H1 (cell line): Measurements from ENCODE around the gene GGA2. TPM values are rescaled to one million over a fixed set of nuclear protein-coding genes. Genes with fewer than 3 reads are reported as not detected.

ENCODE experiments used
- ASH2L ChIP-seq: fragments of 200-600, 300-600 bp; sonication (generic); IDR thresholded peaks from one replicate; pipeline ENCODE4 v1.7.1; 2017; ENCODE audit warnings: low read length
- ATF2 ChIP-seq: IDR thresholded peaks from 2 replicates; pipeline ENCODE4 v1.6.1; 2012; ENCODE audit warnings: low read length, inconsistent platforms
- CHD2 ChIP-seq: IDR thresholded peaks from 2 replicates; pipeline ENCODE4 v1.6.1; 2012; ENCODE audit warnings: low read length, improper control_type of control experiment
- CREB1 ChIP-seq: IDR thresholded peaks from 2 replicates; pipeline ENCODE4 v1.6.1; 2012; ENCODE audit warnings: inconsistent platforms
- CTBP2 ChIP-seq: IDR thresholded peaks from 2 replicates; pipeline ENCODE4 v1.7.0; 2011; ENCODE audit warnings: borderline replicate concordance, mild to moderate bottlenecking, moderate library complexity, mixed read lengths, low read length; ENCODE audit not compliant: insufficient read depth, insufficient read length
- JUND ChIP-seq: IDR thresholded peaks from 2 replicates; pipeline ENCODE4 v1.6.1; 2011; ENCODE audit warnings: mild to moderate bottlenecking, improper control_type of control experiment, low read length
- KDM4A ChIP-seq: IDR thresholded peaks from one replicate; pipeline ENCODE4 v1.7.1; 2012; ENCODE audit warnings: low read depth, mild to moderate bottlenecking, moderate library complexity, low read length, inconsistent platforms; ENCODE audit not compliant: severe bottlenecking
- POLR2A ChIP-seq, 2 experiments: IDR thresholded peaks; 1 replicate in 1 of 2; 2 replicates in 1 of 2; pipeline ENCODE4 v1.6.1; 2011; ENCODE audit warnings: low read depth in 2 of 2, low read length in 2 of 2, mild to moderate bottlenecking in 2 of 2; ENCODE audit errors: control extremely low read depth in 1 of 2
- POLR2AphosphoS5 ChIP-seq: IDR thresholded peaks from 2 replicates; pipeline ENCODE4 v1.6.1; 2011; ENCODE audit warnings: low read depth, low read length
- RBBP5 ChIP-seq: IDR thresholded peaks from 2 replicates; pipeline ENCODE4 v1.7.1; 2012; ENCODE audit warnings: low read depth, mild to moderate bottlenecking, inconsistent platforms, low read length, moderate library complexity, borderline replicate concordance
- SAP30 ChIP-seq: fragments of 300-600 bp; sonication (generic); IDR thresholded peaks from 2 replicates; pipeline ENCODE4 v1.7.1; 2012; ENCODE audit warnings: low read length, moderate library complexity, mild to moderate bottlenecking, inconsistent platforms; ENCODE audit not compliant: insufficient read depth, insufficient replicate concordance
- SIN3A ChIP-seq, 2 experiments: IDR thresholded peaks in 1 of 2; conservative IDR thresholded peaks in 1 of 2; 2 replicates each; pipeline ENCODE4 v1.6.1; 2011 to 2012; ENCODE audit warnings: low read length in 2 of 2, improper control_type of control experiment in 1 of 2, low read depth in 1 of 2, mild to moderate bottlenecking in 1 of 2
- SIX5 ChIP-seq: IDR thresholded peaks from 2 replicates; pipeline ENCODE4 v1.6.1; 2011; ENCODE audit warnings: mild to moderate bottlenecking, low read depth, low read length
- SP4 ChIP-seq: IDR thresholded peaks from 2 replicates; pipeline ENCODE4 v1.6.1; 2012; ENCODE audit warnings: low read length, inconsistent platforms
- polyA plus RNA-seq, 7 experiments: library from polyadenylated mRNA; depleted of rRNA in 3 of 7; stranded (reverse) in 5 of 7; unstranded in 2 of 7; fragments of >200 nt in 5 of 7; fragments of 200-250 nt in 2 of 7; gene quantifications; 1 replicate in 5 of 7; 2 replicates in 1 of 7; 4 replicates in 1 of 7; pipeline versions ENCODE4 v1.2.1 to v1.2.3, GENCODE V29; 2011 to 2013; ENCODE audit warnings: missing spikeins in 2 of 7, mixed read lengths in 2 of 7
- total RNA-seq: library from RNA; stranded (reverse); fragmentation: NEBNext Ultra II Directional; extraction: Animal tissue kit (Norgen Biotek cat#: 25700); gene quantifications from 2 replicates; pipeline ENCODE4 v1.2.1, GENCODE V29; 2021
- TF ChIP-seq, protein P1 (sequence below): IDR thresholded peaks from 2 replicates; pipeline ENCODE4 v1.6.1; 2012; ENCODE audit warnings: inconsistent platforms

Gene GGA2
- total and polyA plus RNA-seq, 2 of the 8 experiments (the other 6 are each of a cell fraction or from before 2014, with no cell fraction given) = 65.8 to 114 TPM

DNA sequence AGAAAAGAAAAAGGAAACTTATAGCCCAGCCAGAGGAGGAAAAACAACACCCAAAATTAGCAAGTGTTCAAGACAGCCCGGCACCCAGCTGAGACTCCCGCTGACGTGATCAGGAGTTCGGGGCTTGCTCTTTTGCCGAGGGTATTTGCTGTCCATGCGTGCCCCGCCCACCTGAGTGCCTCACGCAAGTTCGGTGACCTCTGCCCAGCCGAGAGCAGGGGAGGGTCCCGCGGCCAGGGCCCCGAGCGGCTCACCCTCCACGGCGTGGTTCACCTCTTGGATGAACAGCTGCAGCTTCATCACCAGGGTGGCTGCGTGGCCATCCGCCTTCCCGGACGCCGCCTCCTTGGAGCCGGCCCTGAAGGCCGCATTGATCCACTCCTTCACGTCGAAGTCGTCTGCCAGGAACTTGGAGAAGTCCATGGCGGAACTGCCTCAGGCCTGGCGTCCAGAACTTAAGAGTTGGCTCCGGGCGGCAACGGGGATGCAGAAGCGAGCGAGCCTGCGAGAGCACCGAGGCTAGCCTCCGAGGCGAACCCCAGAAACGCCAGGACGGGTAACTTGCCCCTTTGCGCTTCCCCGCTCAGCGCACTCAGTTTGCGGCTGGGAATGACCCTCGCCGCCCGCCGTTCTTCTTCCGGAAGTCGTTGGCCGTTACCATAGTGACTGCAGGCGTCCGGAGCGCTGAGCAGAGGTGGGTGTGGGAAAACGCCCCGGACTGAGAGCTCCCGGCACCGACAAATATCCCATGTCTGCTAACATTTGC, 57.5 kb downstream of the GGA2 start, which contains the start of gene COG7 (continued):
- TF ChIP-seq JUND (0 out of 2 replicates have a peak, but pooled peaks have one; percentile 7), ATF2 (peak; percentile 64; the same call in 1 of the 2 replicates), ASH2L (peak; percentile 94), CREB1 (0 out of 2 replicates have a peak, but pooled peaks have one; percentile 36), SIX5 (no peak), KDM4A (peak; percentile 82), SAP30 (peak; percentile 96), SP4 (peak; percentile 72; the same call in 1 of the 2 replicates), CHD2 (no peak), SIN3A (conservative IDR thresholded peaks at IDR 0.05 in 1 of 2, IDR thresholded peaks at IDR 0.05 in 1 of 2; ENCODE audit: low read depth in 1 of 2, low read length in 2 of 2) (peak; percentile 97 to 99), POLR2AphosphoS5 (peak; percentile 52), CTBP2 (peak; percentile 49), POLR2A (IDR thresholded peaks at IDR 0.05; ENCODE audit: control extremely low read depth in 1 of 2, low read depth in 2 of 2, low read length in 2 of 2) (peak in 1 of 2 experiments; percentile 69; a peak in 2 of 3 replicates), RBBP5 (peak; percentile 73; the same call in 1 of the 2 replicates)
- TF ChIP-seq, protein P1, sequence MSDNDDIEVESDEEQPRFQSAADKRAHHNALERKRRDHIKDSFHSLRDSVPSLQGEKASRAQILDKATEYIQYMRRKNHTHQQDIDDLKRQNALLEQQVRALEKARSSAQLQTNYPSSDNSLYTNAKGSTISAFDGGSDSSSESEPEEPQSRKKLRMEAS = peak; percentile 43
